Colonic mucosa (tissue), 4 donors: ENCODE results near the gene NLN. TPM values are rescaled to one million over a fixed set of nuclear protein-coding genes. Genes with fewer than 3 reads are reported as not detected.

ENCODE experiments used
- DNase-seq: peaks from one replicate; pipeline ENCODE4 v3.0.0-alpha.2; 2020
- H3K27ac ChIP-seq: fragments of 200-600 bp; one replicate; pipeline ENCODE4 v1.8.0; 2021
- H3K27me3 ChIP-seq: fragments of 200-600 bp; one replicate; pipeline ENCODE4 v1.8.0; 2021
- H3K36me3 ChIP-seq: fragments of 200-600 bp; one replicate; pipeline ENCODE4 v1.8.0; 2021
- H3K4me1 ChIP-seq: fragments of 200-600 bp; one replicate; pipeline ENCODE4 v1.8.0; 2021; ENCODE audit warnings: mild to moderate bottlenecking
- H3K4me3 ChIP-seq: fragments of 200-600 bp; one replicate; pipeline ENCODE4 v1.8.0; 2021
- H3K9ac ChIP-seq, 2 donors: one replicate each; pipeline ENCODE4 v1.7.0; 2013; ENCODE audit warnings: control low read depth in 2 of 2, low read depth in 2 of 2, low read length in 2 of 2
- H3K9me3 ChIP-seq: fragments of 200-600 bp; one replicate; pipeline ENCODE4 v1.8.0; 2021
- intact Hi-C: fragments of 100-400 bp; cut with DNase I; formaldehyde crosslinking; loops from one replicate; pipeline ENCODE4 v1.14.1; 2022
- total RNA-seq, 2 donors: library from RNA; stranded (reverse); fragmentation: NEBNext Ultra II Directional in 1 of 2; extraction: Animal tissue kit (Norgen Biotek cat#: 25700) in 1 of 2; gene quantifications; one replicate each; pipeline ENCODE4 v1.2.1, GENCODE V29; 2021
- TF ChIP-seq, protein P1 (sequence below): fragments of 200-600 bp; IDR thresholded peaks from one replicate; pipeline ENCODE4 v1.8.0; 2022; ENCODE audit warnings: antibody characterized with exemption, mild to moderate bottlenecking
- donor health status: healthy.
- donor health status: DM: no; HTN: no; CAD: no.
- donor health status: DM: no; HTN: no; CAD: no.

The NLN gene
- total RNA-seq, 2 donors from 2014 or later, result 13.7 to 24.6 TPM

DNA sequence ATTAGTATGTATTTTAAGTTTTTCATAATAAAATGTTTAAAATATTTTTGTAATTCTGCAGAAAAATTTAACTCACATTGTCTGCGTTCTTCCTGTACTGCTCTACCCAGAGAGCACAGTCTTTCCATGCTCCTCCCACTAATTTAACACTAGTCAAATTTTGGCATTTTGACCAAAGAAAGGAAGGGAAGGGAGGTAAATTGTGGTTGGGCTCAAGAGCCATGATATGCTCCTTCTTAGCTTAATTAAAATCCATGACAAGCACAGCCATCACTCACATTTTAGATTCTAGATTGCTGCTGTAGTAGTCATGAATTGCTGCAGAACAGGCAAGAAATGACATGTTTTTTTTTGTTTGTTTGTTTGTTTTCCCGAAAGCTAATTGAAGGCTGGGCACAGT lies 98.4 kb downstream of the NLN start:
- DNase-seq, result no peak
- no peaks in the 10 kb centered on the region for H3K9me3 ChIP-seq
- no peaks in the 10 kb centered on the region for H3K36me3 ChIP-seq
- TF ChIP-seq, protein P1, sequence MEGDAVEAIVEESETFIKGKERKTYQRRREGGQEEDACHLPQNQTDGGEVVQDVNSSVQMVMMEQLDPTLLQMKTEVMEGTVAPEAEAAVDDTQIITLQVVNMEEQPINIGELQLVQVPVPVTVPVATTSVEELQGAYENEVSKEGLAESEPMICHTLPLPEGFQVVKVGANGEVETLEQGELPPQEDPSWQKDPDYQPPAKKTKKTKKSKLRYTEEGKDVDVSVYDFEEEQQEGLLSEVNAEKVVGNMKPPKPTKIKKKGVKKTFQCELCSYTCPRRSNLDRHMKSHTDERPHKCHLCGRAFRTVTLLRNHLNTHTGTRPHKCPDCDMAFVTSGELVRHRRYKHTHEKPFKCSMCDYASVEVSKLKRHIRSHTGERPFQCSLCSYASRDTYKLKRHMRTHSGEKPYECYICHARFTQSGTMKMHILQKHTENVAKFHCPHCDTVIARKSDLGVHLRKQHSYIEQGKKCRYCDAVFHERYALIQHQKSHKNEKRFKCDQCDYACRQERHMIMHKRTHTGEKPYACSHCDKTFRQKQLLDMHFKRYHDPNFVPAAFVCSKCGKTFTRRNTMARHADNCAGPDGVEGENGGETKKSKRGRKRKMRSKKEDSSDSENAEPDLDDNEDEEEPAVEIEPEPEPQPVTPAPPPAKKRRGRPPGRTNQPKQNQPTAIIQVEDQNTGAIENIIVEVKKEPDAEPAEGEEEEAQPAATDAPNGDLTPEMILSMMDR, result no peak
- intact Hi-C loops, result no loop called here
- H3K4me1 ChIP-seq, result no peaks in the 10 kb centered on the region
- H3K9ac ChIP-seq, result no peak overlapping the region
- no peaks in the 10 kb centered on the region for H3K27me3 ChIP-seq
- no peak overlapping the region for H3K4me3 ChIP-seq
- no peak overlapping the region for H3K27ac ChIP-seq

DNA sequence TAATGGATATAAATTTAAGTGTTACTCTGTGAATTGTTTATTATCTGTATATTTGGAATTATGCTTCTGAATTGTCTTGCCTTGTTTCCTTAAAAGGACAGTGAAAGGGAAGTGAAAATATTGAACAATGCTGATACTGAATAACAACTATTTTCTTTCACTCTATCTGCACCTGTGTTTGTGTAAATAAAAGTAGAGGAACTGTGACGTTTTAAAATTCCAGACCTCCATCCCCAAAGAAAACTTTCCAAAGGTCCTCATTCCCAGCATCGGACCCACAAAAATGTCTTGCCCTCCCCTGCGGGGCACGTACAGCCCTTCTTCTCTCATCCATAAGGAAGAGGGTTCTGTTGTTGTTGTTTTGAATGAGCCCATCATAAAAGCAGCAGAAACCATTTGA lies 100.0 kb downstream of the NLN start:
- Histone ChIP-seq H3K27ac (no peak overlapping the region), H3K27me3 (no peaks in the 10 kb centered on the region), H3K4me1 (no peaks in the 10 kb centered on the region), H3K9me3 (no peaks in the 10 kb centered on the region), H3K4me3 (no peak overlapping the region), H3K36me3 (no peaks in the 10 kb centered on the region), H3K9ac (no peak overlapping the region)
- intact Hi-C loops, result no loop called here
- no peak for DNase-seq
- TF ChIP-seq, protein P1, result no peak

DNA sequence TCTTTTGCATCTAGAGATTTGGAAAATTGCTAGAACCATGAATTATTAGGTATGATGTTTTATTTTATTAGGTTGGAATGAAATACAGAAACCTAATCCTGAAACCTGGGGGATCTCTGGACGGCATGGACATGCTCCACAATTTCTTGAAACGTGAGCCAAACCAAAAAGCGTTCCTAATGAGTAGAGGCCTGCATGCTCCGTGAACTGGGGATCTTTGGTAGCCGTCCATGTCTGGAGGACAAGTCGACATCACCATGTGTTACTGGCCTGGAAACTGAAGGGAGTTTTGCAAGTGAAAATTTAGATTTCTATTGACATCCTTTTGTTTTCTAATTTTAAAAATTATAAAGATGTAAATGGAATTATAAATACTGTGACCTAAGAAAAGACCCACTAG lies 100.7 kb downstream of the NLN start:
- intact Hi-C loops, result no loop called here
- H3K4me1 ChIP-seq, result no peaks in the 10 kb centered on the region
- H3K27me3 ChIP-seq, result no peaks in the 10 kb centered on the region
- H3K27ac ChIP-seq, result no peak overlapping the region
- no peak overlapping the region for H3K4me3 ChIP-seq
- no peaks in the 10 kb centered on the region for H3K9me3 ChIP-seq
- DNase-seq, result no peak
- H3K9ac ChIP-seq, result no peak overlapping the region
- TF ChIP-seq, protein P1, result no peak
- H3K36me3 ChIP-seq, result no peaks in the 10 kb centered on the region

DNA sequence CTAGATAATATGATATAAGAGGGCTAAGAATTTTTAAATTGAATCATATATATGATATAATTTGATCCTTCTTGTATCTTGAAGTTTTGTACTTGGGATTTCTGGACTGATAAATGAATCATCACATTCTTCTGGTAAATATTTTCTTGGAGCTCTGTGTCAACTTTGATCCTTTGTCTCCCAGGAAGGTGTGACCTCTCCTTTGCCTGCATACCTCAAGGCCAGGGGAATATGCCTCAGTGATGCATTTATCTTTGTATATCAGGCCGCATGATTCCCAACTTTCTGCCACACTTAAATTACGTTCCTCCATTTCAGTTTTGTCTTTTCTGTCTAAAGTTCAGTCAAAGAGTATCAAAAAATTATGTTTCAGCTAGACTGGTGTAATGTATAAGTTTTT lies 101.2 kb downstream of the NLN start:
- H3K9me3 ChIP-seq, result no peaks in the 10 kb centered on the region
- H3K36me3 ChIP-seq, result no peaks in the 10 kb centered on the region
- no peaks in the 10 kb centered on the region for H3K4me1 ChIP-seq
- H3K4me3 ChIP-seq, result no peak overlapping the region
- intact Hi-C loops, result no loop called here
- TF ChIP-seq, protein P1, result no peak
- H3K27me3 ChIP-seq, result no peaks in the 10 kb centered on the region
- no peak for DNase-seq
- no peak overlapping the region for H3K9ac ChIP-seq
- H3K27ac ChIP-seq, result peak overlapping the region; percentile 43

DNA sequence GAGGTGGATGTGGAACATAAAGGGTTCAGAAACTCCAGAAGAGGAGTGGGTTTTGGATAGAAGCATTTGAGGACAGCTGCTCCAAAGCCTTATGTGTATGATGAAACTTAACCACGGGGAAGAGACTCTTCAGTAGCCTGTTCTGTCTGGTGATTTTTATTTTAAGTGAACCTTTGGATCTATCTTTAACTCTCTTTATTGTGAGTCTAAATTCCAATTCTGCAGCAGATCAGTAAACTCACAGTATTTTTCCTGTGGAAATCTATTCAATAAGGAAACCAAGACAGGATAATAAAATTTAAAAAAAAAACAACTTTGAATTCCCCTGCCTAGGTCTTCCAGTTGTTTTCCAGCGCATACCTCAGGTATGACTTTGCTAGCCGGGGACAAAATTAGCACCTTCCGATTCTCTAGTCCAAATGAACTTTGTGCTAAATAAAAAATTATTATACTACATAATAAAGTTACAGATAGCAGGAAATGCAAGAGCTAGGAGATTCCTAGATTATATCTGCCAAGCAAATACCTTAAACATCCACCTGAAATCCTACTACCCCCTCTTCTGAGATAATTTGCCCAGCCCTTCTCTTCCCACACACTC lies 101.9 kb downstream of the NLN start:
- Histone ChIP-seq H3K9me3 (no peaks in the 10 kb centered on the region), H3K27me3 (no peaks in the 10 kb centered on the region), H3K9ac (no peak overlapping the region), H3K36me3 (no peaks in the 10 kb centered on the region), H3K27ac (peak overlapping the region; percentile 43), H3K4me3 (no peak overlapping the region), H3K4me1 (no peaks in the 10 kb centered on the region)
- TF ChIP-seq, protein P1, result no peak
- intact Hi-C loops, result no loop called here
- DNase-seq, result no peak
